CD4-positive, alpha-beta T cell treated with Interleukin-2 at 100 ng/mL for 4 hours (primary cell): ENCODE data around the gene GPR146.

Experiments used
- DNase-seq: peaks from one replicate; pipeline ENCODE4 v3.0.0-alpha.2; 2020; ENCODE audit warnings: low spot score

Gene GPR146

GRCh38 chr7:1078519-1078918 lies 34.2 kb downstream of the GPR146 start:
- DNase-seq: no peak

GRCh38 chr7:1078985-1079384 lies 34.6 kb downstream of the GPR146 start:
- no peak for DNase-seq

GRCh38 chr7:1079546-1079945 lies 35.2 kb downstream of the GPR146 start:
- DNase-seq: no peak

GRCh38 chr7:1080252-1080920 lies 36.0 kb downstream of the GPR146 start:
- no peak for DNase-seq

- DNase-seq: no peak
These were observed 36.5 kb downstream of the GPR146 start for GRCh38 chr7:1080921-1081255.

GRCh38 chr7:1081336-1081735 lies 37.0 kb downstream of the GPR146 start:
- DNase-seq: no peak

- no peak for DNase-seq
These were observed 37.6 kb downstream of the GPR146 start for GRCh38 chr7:1081931-1082401.

- no peak for DNase-seq
These were observed 39.6 kb downstream of the GPR146 start for GRCh38 chr7:1083729-1084657.

GRCh38 chr7:1085266-1085665 lies 40.9 kb downstream of the GPR146 start:
- no peak for DNase-seq

GRCh38 chr7:1085910-1086421 lies 41.6 kb downstream of the GPR146 start:
- DNase-seq: no peak

- peak; percentile 68 for DNase-seq
These were observed 42.5 kb downstream of the GPR146 start for GRCh38 chr7:1086588-1087464.

- no peak for DNase-seq
These were observed 43.1 kb downstream of the GPR146 start for GRCh38 chr7:1087465-1087814.

GRCh38 chr7:1087952-1088920 lies 43.9 kb downstream of the GPR146 start, which contains the start of gene GPER1:
Gene GPER1 (plus strand): TSS chr7:1088113. CDS start chr7:1091729, 3,616 bp downstream.
- no peak for DNase-seq

GRCh38 chr7:1090236-1090635 lies 45.9 kb downstream of the GPR146 start:
- DNase-seq: no peak

- no peak for DNase-seq
These were observed 46.6 kb downstream of the GPR146 start for GRCh38 chr7:1090686-1091643.

GRCh38 chr7:1091644-1092027 lies 47.3 kb downstream of the GPR146 start:
- no peak for DNase-seq

GRCh38 chr7:1092161-1092632 lies 47.9 kb downstream of the GPR146 start:
- no peak for DNase-seq

- no peak for DNase-seq
These were observed 48.6 kb downstream of the GPR146 start for GRCh38 chr7:1092806-1093501.

- no peak for DNase-seq
These were observed 49.1 kb downstream of the GPR146 start for GRCh38 chr7:1093502-1093843.
